ACC112 (cell line): ENCODE measurements around the gene UBE2R2.

ENCODE experiments used
- H2AFZ ChIP-seq: fragments of 200-600 bp; sonication (generic); one replicate; pipeline ENCODE4 v1.6.0; 2017; ENCODE audit warnings: antibody characterized with exemption, low read length; ENCODE audit not compliant: unreplicated experiment
- H3K27ac ChIP-seq: fragments of 200-600 bp; sonication (generic); 2 replicates; pipeline ENCODE4 v1.5.1; 2014; ENCODE audit warnings: low read depth, mild to moderate bottlenecking, antibody characterized with exemption, low read length, moderate library complexity
- H3K27me3 ChIP-seq: fragments of 200-600 bp; sonication (generic); 2 replicates; pipeline ENCODE4 v1.6.1; 2014; ENCODE audit warnings: mild to moderate bottlenecking, antibody characterized with exemption, low read length, moderate library complexity, mixed read lengths; ENCODE audit not compliant: insufficient read depth
- H3K36me3 ChIP-seq: fragments of 200-600 bp; sonication (generic); 2 replicates; pipeline ENCODE4 v1.6.1; 2016; ENCODE audit warnings: mild to moderate bottlenecking, antibody characterized with exemption, low read length, moderate library complexity, mixed read lengths; ENCODE audit not compliant: insufficient read depth
- H3K4me1 ChIP-seq: fragments of 200-600 bp; sonication (generic); one replicate; pipeline ENCODE4 v1.6.1; 2016; ENCODE audit warnings: low read length, mixed read lengths; ENCODE audit not compliant: insufficient read depth, unreplicated experiment, control insufficient read depth
- H3K4me3 ChIP-seq: fragments of 200-600 bp; sonication (generic); 2 replicates; pipeline ENCODE4 v1.5.1; 2014; ENCODE audit warnings: mild to moderate bottlenecking, low read depth, low read length
- H3K79me2 ChIP-seq: fragments of 200-600 bp; sonication (generic); one replicate; pipeline ENCODE4 v1.6.0; 2016; ENCODE audit warnings: low read length; ENCODE audit not compliant: control insufficient read depth, unreplicated experiment, insufficient read depth

The UBE2R2 gene

GRCh38 chr9:33885948-33886347 lies 69.0 kb downstream of the UBE2R2 start:
- Histone ChIP-seq H3K4me3 (no peak overlapping the region), H3K27me3 (no peaks in the 10 kb centered on the region), H3K27ac (no peak overlapping the region), H3K36me3 (no peaks in the 10 kb centered on the region), H3K79me2 (peaks cover 72% of the 10 kb centered on the region), H2AFZ (no peak overlapping the region), H3K4me1 (peaks cover 20% of the 10 kb centered on the region)

GRCh38 chr9:33893861-33894260 lies 76.9 kb downstream of the UBE2R2 start:
- Histone ChIP-seq H3K27ac (no peak overlapping the region), H3K4me1 (peaks cover 5% of the 10 kb centered on the region), H3K27me3 (no peaks in the 10 kb centered on the region), H3K79me2 (peaks cover 38% of the 10 kb centered on the region), H3K4me3 (no peak overlapping the region), H3K36me3 (no peaks in the 10 kb centered on the region), H2AFZ (no peak overlapping the region)

DNA sequence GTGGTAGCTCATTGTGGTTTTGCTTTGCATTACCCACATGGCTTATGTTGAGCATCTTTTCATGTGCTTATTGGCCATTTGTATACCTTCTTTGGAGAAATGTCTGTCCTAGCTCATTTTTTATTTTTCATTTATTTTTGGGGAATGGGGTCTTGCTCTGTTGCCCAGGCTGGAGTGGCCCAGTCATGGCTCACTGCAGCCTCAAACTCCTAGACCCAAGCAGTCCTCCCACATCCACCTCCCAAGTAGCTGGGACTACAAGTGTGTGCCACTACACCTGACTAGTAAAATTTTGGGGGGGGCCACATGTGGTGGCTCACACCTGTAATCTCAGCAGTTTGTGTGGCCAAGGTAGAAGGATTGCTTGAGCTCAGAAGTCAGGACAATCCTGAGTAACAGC lies 77.4 kb downstream of the UBE2R2 start:
- Histone ChIP-seq H3K36me3 (no peaks in the 10 kb centered on the region), H3K4me3 (no peak overlapping the region), H3K4me1 (peaks cover 5% of the 10 kb centered on the region), H3K79me2 (peaks cover 39% of the 10 kb centered on the region), H2AFZ (no peak overlapping the region), H3K27ac (no peak overlapping the region), H3K27me3 (no peaks in the 10 kb centered on the region)

DNA sequence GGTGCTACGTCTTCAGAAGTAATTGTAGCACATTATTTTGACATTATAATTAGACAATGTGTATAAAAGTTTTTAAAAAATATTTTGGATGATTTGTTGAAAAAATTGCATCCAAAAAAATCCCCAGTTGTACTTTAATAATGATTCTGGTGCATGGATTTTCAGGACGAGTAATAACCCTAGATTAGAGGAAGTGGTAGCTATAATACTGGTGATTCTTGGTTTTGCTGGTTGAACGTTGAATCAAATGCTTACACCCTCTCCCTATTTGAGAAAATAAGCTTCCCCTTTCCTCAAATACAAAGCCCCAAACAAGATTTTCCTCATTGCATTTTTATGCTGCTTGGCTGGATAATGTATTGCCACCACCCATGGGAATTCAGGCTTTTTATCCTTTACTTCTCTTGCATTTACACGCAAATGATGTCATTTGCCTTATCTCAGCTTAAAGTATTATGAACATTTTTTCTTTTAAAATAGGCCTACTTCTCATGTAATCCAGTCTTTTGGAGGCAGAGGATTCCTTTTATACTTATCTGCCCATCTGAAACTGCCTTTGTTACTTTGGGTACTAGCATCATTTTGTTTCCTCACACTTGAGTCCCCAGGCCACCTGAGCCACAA lies 86.3 kb downstream of the UBE2R2 start:
- no peaks in the 10 kb centered on the region for H3K27me3 ChIP-seq
- H3K4me1 ChIP-seq, result no peaks in the 10 kb centered on the region
- H3K79me2 ChIP-seq, result peaks cover 47% of the 10 kb centered on the region
- peaks cover 25% of the 10 kb centered on the region for H3K36me3 ChIP-seq
- no peak overlapping the region for H3K27ac ChIP-seq
- H3K4me3 ChIP-seq, result no peak overlapping the region
- no peak overlapping the region for H2AFZ ChIP-seq

- Histone ChIP-seq H2AFZ (no peak overlapping the region), H3K27ac (no peak overlapping the region), H3K4me3 (no peak overlapping the region), H3K27me3 (no peaks in the 10 kb centered on the region), H3K36me3 (peaks cover 23% of the 10 kb centered on the region), H3K79me2 (peaks cover 57% of the 10 kb centered on the region), H3K4me1 (no peaks in the 10 kb centered on the region)
These were observed 88.2 kb downstream of the UBE2R2 start for GRCh38 chr9:33905137-33905536.

GRCh38 chr9:33906769-33907168 lies 89.8 kb downstream of the UBE2R2 start:
- peaks cover 15% of the 10 kb centered on the region for H3K36me3 ChIP-seq
- peaks cover 57% of the 10 kb centered on the region for H3K79me2 ChIP-seq
- H3K27ac ChIP-seq, result no peak overlapping the region
- H3K4me1 ChIP-seq, result no peaks in the 10 kb centered on the region
- H3K4me3 ChIP-seq, result no peak overlapping the region
- no peak overlapping the region for H2AFZ ChIP-seq
- H3K27me3 ChIP-seq, result no peaks in the 10 kb centered on the region

DNA sequence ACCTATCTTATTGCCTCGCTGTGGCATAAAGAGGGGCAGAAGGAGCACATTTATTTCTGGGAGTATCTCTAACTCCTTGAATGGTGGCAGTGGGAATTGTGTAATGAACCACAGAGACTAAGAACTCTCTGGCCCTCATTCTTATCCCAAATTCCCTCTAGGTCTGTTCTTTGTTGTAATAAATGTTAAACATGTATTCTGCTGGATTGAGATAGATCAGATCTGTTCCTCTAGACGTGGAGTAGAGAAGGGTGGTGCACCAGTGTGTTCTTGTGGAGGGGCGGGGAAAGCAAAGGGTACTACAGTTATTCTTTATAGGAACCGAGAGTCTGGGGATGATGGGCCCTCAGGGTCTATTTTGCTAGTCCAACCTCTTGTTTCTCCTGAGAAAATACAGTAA lies 90.4 kb downstream of the UBE2R2 start:
- no peak overlapping the region for H2AFZ ChIP-seq
- no peaks in the 10 kb centered on the region for H3K4me1 ChIP-seq
- no peaks in the 10 kb centered on the region for H3K27me3 ChIP-seq
- peaks cover 14% of the 10 kb centered on the region for H3K36me3 ChIP-seq
- no peak overlapping the region for H3K4me3 ChIP-seq
- H3K79me2 ChIP-seq, result peaks cover 57% of the 10 kb centered on the region
- H3K27ac ChIP-seq, result no peak overlapping the region

DNA sequence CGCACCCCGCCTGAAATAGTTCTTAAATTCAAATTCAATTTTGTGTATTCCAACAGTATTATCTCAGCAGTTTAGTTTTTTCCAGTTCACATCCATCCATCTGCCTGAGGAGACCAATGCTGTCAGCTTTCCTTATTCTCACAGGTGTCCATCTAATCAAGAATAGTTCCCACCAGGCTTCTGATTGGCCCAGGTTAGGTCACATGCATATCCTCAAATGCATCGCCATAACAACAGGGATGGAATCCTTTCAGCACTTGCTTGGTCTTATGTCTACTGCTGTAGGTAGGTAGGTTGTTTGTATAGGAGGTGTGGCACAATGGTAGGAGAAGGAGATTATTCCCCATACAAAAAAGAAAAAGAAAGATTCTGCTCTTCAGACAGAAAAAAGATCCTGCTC lies 91.2 kb downstream of the UBE2R2 start:
- Histone ChIP-seq H3K27me3 (no peaks in the 10 kb centered on the region), H2AFZ (no peak overlapping the region), H3K4me1 (no peaks in the 10 kb centered on the region), H3K27ac (no peak overlapping the region), H3K4me3 (no peak overlapping the region), H3K79me2 (peaks cover 57% of the 10 kb centered on the region), H3K36me3 (peaks cover 12% of the 10 kb centered on the region)

DNA sequence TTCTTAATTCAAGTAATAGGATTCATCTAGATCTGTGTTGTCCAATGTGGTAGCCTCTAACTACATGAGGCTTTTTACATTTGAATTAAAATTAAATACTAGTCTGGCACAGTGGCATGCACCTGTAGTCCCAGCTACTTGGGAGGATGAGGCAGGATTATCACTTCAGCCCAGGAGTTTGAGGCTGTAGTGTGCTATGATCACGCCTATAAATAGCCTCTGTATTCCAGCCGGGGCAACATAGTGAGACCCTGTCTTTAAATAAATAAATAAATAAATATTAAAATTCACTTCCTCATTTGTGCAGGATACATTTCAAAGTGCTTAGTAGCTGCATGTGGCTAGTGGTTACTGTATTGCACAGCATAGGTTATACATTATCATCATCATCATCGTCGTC lies 91.8 kb downstream of the UBE2R2 start:
- Histone ChIP-seq H3K79me2 (peaks cover 57% of the 10 kb centered on the region), H3K27ac (no peak overlapping the region), H3K4me1 (no peaks in the 10 kb centered on the region), H3K36me3 (peaks cover 16% of the 10 kb centered on the region), H3K4me3 (no peak overlapping the region), H2AFZ (no peak overlapping the region), H3K27me3 (no peaks in the 10 kb centered on the region)

DNA sequence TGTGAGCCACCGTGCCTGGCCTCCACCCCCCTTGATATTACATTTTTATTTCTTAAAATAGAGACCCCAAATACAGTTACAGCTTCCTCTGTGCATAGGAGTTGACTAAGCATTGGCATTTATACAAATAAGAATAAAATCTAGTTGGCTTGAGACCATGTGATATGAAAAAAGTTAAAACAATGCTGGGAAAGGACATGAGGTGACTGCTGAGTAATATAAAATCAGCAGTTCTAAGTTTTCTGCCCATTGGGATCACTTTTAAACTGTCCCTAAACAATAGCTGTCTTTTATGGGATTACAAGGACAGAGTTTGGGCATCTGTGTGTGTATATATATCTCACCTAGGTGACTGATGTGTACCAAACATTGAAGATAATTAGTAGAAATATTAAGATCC lies 96.6 kb downstream of the UBE2R2 start:
- peak overlapping the region; percentile 1; the same call in 1 of the 2 replicates for H3K27ac ChIP-seq
- peaks cover 26% of the 10 kb centered on the region; the same call in 1 of the 2 replicates for H3K36me3 ChIP-seq
- peaks cover 18% of the 10 kb centered on the region for H3K79me2 ChIP-seq
- no peak overlapping the region for H3K4me3 ChIP-seq
- no peak overlapping the region for H2AFZ ChIP-seq
- no peaks in the 10 kb centered on the region for H3K4me1 ChIP-seq
- H3K27me3 ChIP-seq, result no peaks in the 10 kb centered on the region

- no peaks in the 10 kb centered on the region for H3K27me3 ChIP-seq
- peaks cover 26% of the 10 kb centered on the region; the same call in 1 of the 2 replicates for H3K36me3 ChIP-seq
- H3K27ac ChIP-seq, result no peak overlapping the region
- no peak overlapping the region for H2AFZ ChIP-seq
- H3K79me2 ChIP-seq, result peaks cover 6% of the 10 kb centered on the region
- H3K4me1 ChIP-seq, result no peaks in the 10 kb centered on the region
- H3K4me3 ChIP-seq, result no peak overlapping the region
These were observed 98.1 kb downstream of the UBE2R2 start for GRCh38 chr9:33914887-33915628.
